GM21526 (cell line): ENCODE measurements around the gene KRT222.

Experiments
- ATAC-seq: cut with Tn5 transposase; IDR thresholded peaks from one replicate; pipeline ENCODE4 v1.9.1; 2021; ENCODE audit warnings: moderate library complexity; ENCODE audit not compliant: unreplicated experiment, low FRiP score

The KRT222 gene

DNA sequence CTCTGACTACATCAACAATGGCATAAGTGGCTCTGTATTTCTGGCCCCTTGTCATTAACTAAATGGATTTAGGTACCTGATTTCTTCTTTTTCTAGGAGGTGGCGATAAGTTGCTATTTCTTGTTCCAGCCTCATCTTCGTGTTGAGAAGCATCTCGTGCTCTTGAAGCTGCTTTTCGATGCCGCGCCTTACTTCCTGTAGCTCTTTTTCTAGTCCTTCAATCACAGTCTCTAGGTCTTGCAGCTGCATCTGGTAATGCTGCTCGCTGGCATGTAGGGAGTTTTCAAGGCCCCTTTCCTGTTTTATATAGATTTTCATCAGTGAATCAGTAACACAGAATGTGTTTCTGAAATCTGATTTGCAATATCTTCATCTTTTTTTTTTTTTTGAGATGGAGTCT is 5.1 kb downstream of the KRT222 start:
- no peak for ATAC-seq

DNA sequence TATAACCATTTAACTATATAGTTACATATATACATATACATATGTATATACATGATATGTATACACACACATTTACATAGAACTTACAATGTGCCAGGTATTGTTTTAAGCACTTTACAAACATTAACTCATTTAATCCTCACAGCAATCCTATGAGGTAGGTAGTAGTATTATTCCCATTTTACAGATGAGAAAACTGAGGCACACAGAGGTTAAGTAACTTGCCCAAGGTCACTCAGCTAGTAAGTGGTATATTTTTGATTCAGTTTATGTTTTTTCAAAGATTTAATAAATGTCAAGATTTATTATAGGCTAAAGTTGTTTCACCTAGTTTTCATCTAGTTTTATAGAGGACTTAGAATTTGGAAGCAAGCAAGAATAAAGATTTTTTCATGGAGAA is 6.6 kb downstream of the KRT222 start:
- no peak for ATAC-seq

DNA sequence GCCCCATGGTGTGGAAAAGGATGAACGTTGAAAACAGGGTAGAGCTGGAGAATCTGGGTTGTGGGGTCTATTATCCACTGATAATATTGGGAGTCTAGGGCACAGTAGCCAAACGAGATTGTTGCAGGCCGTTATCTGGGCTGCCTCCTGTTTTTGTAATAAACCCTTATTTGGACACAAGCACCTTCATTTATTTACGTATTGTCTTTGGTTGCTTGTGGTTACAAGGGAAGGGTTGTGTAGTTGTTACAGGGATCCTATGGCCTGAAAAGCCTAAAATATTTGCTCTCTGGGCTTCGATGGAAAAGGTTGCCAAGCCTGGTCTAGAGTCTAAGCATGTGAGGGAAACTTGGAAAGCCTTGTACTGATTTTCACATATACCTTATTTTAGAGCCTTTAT is 13.0 kb downstream of the KRT222 start:
- ATAC-seq, result no peak

- peak; percentile 20 for ATAC-seq
Measured at GRCh38 chr17:40648384-40648968, 16.5 kb downstream of the KRT222 start.

- peak; percentile 57 for ATAC-seq
Measured at GRCh38 chr17:40647624-40648383, 17.2 kb downstream of the KRT222 start, which contains the start of gene SMARCE1. Gene SMARCE1 (minus strand): TSS chr17:40647818. CDS start chr17:40645802, 2,016 bp downstream.

- peak; percentile 26 for ATAC-seq
Measured at GRCh38 chr17:40646791-40647623, 18.0 kb downstream of the KRT222 start.

DNA sequence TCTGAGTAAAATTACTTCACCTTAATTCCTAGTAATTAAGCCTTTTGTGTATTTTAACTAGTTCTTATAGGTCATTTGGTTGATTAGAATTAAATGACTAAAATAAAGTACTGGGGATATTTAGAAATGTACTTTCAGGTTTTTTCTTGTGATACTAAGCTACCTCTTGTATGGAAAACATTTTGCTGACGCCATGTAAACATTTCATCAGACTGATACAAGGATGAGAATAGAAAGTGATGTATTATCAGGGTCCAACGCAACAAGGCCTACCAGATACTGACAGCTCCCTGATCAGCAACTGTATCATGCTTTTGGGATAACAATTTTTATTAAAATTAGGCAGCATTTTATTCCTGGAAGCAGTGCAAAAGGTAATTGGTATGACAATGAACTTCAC is 19.0 kb downstream of the KRT222 start:
- no peak for ATAC-seq

- no peak for ATAC-seq
Measured at GRCh38 chr17:40645291-40645690, 19.7 kb downstream of the KRT222 start.

DNA sequence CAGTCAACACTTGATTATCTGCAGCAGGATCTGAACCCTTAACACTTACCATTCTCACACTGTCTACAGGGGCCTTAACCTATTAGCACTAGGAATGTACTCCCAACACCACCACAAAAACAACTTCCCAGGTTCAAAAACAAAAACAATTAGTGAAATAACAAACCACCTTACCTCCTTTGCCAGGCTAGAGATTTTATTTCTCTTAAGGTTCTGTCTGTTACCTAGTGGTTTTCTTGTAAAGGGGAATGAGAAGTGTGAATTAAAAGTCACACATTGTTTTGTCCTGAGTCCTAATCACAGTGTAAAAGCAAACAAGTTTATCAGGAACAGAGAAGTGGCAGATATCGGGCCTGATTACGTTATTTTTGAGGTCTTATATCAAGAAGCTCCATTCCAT is 27.0 kb downstream of the KRT222 start:
- ATAC-seq, result no peak

- no peak for ATAC-seq
Measured at GRCh38 chr17:40633871-40634270, 31.1 kb downstream of the KRT222 start.

- ATAC-seq, result no peak
Measured at GRCh38 chr17:40632216-40632615, 32.8 kb downstream of the KRT222 start.

- no peak for ATAC-seq
Measured at GRCh38 chr17:40629842-40630241, 35.1 kb downstream of the KRT222 start.

GRCh38 chr17:40625311-40625710 is 39.7 kb downstream of the KRT222 start:
- no peak for ATAC-seq

- ATAC-seq, result no peak
Measured at GRCh38 chr17:40623419-40624210, 41.4 kb downstream of the KRT222 start.

DNA sequence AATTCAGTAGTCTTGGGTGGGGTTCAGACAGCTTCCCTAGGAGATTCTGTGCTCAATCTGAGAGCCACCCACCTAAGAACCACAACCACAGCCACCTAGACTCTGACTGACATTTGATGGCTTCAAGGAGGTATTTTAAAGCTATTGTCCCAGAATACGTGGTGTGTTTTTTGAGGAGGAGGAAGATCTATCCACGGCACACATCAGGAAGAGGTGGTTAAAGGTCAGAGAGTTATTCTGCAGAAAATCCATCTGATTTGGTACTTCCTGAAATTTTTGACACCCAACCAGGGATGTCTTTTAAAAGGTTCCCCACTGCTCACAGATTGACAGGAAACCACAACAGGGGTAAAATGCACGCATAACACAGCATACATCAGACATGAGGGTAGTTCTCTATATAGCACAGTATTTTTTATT is 42.5 kb downstream of the KRT222 start:
- no peak for ATAC-seq

GRCh38 chr17:40621578-40621977 is 43.4 kb downstream of the KRT222 start:
- ATAC-seq, result no peak

DNA sequence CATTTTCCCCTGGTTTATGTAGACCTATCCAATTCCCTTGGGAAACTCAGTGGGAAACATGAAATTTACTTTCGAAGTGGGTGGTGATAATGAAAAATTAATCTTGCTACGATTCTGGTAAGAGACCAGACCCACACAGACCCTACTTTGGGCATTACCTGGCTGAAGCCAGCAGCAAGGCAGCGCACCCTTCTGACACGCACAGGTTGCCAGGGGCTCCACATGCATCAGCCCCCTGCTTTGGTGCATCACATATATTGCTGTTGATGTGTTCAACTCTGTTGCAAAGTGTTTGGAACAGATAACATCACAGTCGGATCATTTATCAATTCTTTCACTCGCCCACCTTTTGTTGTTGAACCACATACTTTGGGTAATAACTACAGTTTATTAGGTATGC is 44.0 kb downstream of the KRT222 start:
- no peak for ATAC-seq

DNA sequence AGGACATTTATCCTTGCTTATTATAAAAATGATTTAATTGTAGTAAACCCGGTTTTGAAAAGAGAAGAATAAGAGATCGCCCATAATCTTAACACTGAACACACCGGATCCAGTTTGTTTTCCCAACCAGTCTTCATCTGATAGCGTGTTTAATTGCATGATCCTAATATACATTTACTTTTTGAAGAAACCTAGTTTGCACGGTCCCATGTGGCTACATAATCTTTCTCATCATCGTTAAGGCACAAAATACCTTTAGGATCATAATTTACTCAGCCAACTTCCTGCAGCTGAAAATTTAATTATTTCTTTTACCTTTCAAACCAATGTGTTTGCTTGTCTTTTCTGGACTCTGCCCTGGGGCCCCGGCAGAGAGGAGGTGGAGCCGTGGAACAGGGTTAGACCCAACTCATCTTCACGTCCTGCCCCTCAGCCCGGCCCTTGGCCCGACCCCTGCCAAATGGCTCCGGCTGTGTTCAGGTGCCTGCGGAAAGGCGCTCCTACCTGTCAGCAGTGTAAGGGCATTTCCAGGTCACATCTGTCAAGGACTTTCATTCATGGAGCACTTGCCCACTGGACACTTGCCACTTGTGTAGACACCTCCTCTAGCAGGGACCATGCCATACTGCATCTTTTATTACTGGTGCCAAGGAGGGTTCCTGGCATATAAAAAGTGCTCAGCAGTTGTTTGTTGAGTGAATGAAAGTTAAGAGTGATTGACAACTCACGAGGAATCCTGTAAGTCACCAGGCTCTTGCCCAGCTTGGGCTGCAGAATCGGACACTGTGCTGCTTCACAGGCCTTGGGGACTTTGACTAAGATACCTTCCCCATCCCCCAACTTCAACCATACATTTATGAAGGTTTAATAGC is 46.0 kb downstream of the KRT222 start:
- ATAC-seq, result no peak

GRCh38 chr17:40617678-40618240 is 47.2 kb downstream of the KRT222 start:
- ATAC-seq, result no peak
